Measurements from ENCODE around the gene CST8. TPM values are rescaled to one million over a fixed set of nuclear protein-coding genes. Genes with fewer than 3 reads are reported as not detected.

CST8 gene
- total and polyA plus RNA-seq, 2 of the 4 experiments (the other 2 are of a cell fraction) = not detected

DNA sequence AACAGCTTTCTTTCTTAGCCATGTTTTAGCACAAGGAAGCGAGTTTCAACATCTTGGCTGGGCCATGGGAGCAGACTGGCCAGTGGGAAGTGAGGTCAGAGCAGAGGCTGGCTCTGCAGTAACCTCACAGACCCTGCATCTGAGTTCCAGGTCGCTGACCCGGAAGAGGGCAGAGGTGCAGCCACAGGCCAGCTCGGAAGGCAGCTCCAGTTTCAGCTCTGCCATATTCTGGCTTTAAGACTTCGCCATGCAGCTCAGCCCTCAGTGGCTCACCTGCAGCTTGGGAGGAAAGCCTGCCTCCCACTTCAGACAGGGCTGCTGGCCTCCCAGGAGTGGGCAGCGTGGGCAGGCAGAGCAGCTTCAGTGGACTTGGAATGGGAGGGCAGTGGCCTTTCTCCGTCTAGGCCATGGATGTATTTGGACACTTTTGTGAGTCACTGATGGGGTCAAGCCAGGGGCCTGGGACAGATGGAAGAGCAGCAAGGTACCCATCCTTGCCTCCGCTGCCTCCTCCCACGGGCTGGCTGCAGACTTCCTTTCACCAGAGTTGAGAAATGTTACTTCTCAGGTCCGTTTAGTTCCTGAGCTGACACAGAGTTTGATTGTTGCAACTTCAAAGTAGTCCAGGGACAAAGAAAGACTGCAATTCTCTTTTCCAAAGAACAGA is 18.5 kb downstream of the CST8 start:
- BruUV-seq (replicated peaks) = no TSS peak
- Histone ChIP-seq H3K9me1 (ENCODE audit: insufficient read depth, low read length) (no peaks in the 10 kb centered on the region), H3K4me2 (ENCODE audit: low read depth, low read length) (no peak overlapping the region), H2AFZ (replicated peaks; ENCODE audit: low read length, poor library complexity) (no peak overlapping the region), H2BK120ac (ENCODE audit: low read depth, low read length) (no peak overlapping the region), H4K91ac (ENCODE audit: insufficient read depth, low read depth, low read length) (no peak overlapping the region), H2BK20ac (ENCODE audit: low read depth, low read length) (no peak overlapping the region), H3K56ac (ENCODE audit: extremely low read depth, insufficient read depth, low read length) (no peak overlapping the region), H3K27ac (ENCODE audit: insufficient read depth, low read length) (no peak overlapping the region), H3K27me3 (ENCODE audit: control insufficient read depth, insufficient read depth, low read length) (no peaks in the 10 kb centered on the region; the same call in 1 of the 2 replicates), H3K23ac (ENCODE audit: low read depth, low read length) (no peak overlapping the region), H4K5ac (ENCODE audit: low read depth, low read length) (no peak overlapping the region), H3K14ac (replicated peaks; ENCODE audit: low read depth, low read length) (no peak overlapping the region), H3K36me3 (ENCODE audit: control insufficient read depth, insufficient read depth, low read length) (no peaks in the 10 kb centered on the region), H3K9me3 (ENCODE audit: control insufficient read depth, insufficient read depth, low read length) (no peaks in the 10 kb centered on the region), H3K9ac (ENCODE audit: low read depth, low read length) (no peak overlapping the region), H2AK5ac (ENCODE audit: low read depth, low read length) (no peak overlapping the region), H4K8ac (ENCODE audit: low read depth in 2 of 2, low read length in 2 of 2) (no peak overlapping the region), H2BK15ac (ENCODE audit: low read depth, low read length) (no peak overlapping the region), H3K79me1 (ENCODE audit: low read depth in 1 of 2, low read length in 2 of 2) (no peaks in the 10 kb centered on the region), H2AK9ac (replicated peaks; ENCODE audit: low read depth, low read length, poor library complexity) (no peak overlapping the region), H2BK5ac (ENCODE audit: low read depth, low read length, poor library complexity, severe bottlenecking) (no peak overlapping the region), H3K18ac (ENCODE audit: low read depth, low read length) (no peak overlapping the region), H3K4ac (ENCODE audit: low read depth, low read length) (no peak overlapping the region), H3K4me1 (ENCODE audit: control insufficient read depth, insufficient read depth, low read length) (no peaks in the 10 kb centered on the region), H3K4me3 (ENCODE audit: insufficient read depth, low read depth, low read length) (no peak overlapping the region), H4K20me1 (ENCODE audit: insufficient read depth, low read length) (no peaks in the 10 kb centered on the region)
- intact Hi-C loops (cut with micrococcal nuclease) (no loop called here), dilution Hi-C loops (cut with HindIII; ENCODE audit: low sequenced_read_pairs, unreplicated experiment) (no loop called here), in situ Hi-C loops (cut with MboI; ENCODE audit: low sequenced_read_pairs) (no loop called here)
- 57% methylated on average over 2 of the region's 10 CpGs; no CpG with 5 or more reads in 1 of the 2 experiments for WGBS, 2 experiments (ENCODE audit: extremely low coverage in 2 of 2, insufficient read length in 1 of 2)
- no peak for ATAC-seq (ENCODE audit: low read depth)
- no peak for DNase-seq
- TF ChIP-seq FOS (IDR thresholded peaks at IDR 0.05; ENCODE audit: low read depth, low read length) (no peak), RAD21 (IDR thresholded peaks at IDR 0.05; ENCODE audit: low read length) (no peak), MAFK (IDR thresholded peaks at IDR 0.05; ENCODE audit: low read depth, low read length) (no peak), BHLHE40 (IDR thresholded peaks at IDR 0.05; ENCODE audit: low read depth, low read length) (no peak), SMC3 (IDR thresholded peaks at IDR 0.05; ENCODE audit: low read depth, low read length) (no peak), NFE2L2 (IDR thresholded peaks at IDR 0.05; ENCODE audit: low read depth, low read length) (no peak), MAZ (IDR thresholded peaks at IDR 0.05; ENCODE audit: borderline replicate concordance, low read depth, low read length) (no peak), RCOR1 (IDR thresholded peaks at IDR 0.05; ENCODE audit: insufficient replicate concordance, low read length) (no peak), POLR2A (IDR thresholded peaks at IDR 0.05; ENCODE audit: low read depth, low read length) (no peak), CEBPB (IDR thresholded peaks at IDR 0.05; ENCODE audit: low read depth, low read length) (no peak), USF2 (IDR thresholded peaks at IDR 0.05; ENCODE audit: low read depth, low read length) (no peak), CHD1 (IDR thresholded peaks at IDR 0.05; ENCODE audit: low read depth, low read length) (no peak)
- TF ChIP-seq, protein P1, sequence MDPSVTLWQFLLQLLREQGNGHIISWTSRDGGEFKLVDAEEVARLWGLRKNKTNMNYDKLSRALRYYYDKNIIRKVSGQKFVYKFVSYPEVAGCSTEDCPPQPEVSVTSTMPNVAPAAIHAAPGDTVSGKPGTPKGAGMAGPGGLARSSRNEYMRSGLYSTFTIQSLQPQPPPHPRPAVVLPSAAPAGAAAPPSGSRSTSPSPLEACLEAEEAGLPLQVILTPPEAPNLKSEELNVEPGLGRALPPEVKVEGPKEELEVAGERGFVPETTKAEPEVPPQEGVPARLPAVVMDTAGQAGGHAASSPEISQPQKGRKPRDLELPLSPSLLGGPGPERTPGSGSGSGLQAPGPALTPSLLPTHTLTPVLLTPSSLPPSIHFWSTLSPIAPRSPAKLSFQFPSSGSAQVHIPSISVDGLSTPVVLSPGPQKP (IDR thresholded peaks at IDR 0.05; ENCODE audit: borderline replicate concordance, low read depth, low read length) = no peak
- POLR2A ChIA-PET (ENCODE audit: unreplicated experiment) = no interaction called here
- CTCF ChIA-PET = no interaction called here
